B cell (primary cell): ENCODE measurements around the gene AKR1B1. TPM values are rescaled to one million over a fixed set of nuclear protein-coding genes. Genes with fewer than 3 reads are reported as not detected.

Experiments
- ATAC-seq: fragments of 200-7000 bp; cut with Tn5 transposase; one replicate; pipeline ENCODE4 v1.10.0; 2021; ENCODE audit warnings: low read depth, mild to moderate bottlenecking, moderate number of reproducible peaks, moderate library complexity
- CTCF ChIA-PET: fragments of 350-600 bp; sonication (Branson Sonifier 250); formaldehyde crosslinking; loops from one replicate; lab custom pipeline; 2021; ENCODE audit warnings: antibody characterized with exemption, inconsistent platforms; lab: Charles Lee
- POLR2A ChIA-PET: fragments of 350-600 bp; sonication (Branson Sonifier 250); formaldehyde crosslinking; loops from one replicate; lab custom pipeline; 2021; ENCODE audit warnings: antibody characterized with exemption; lab: Charles Lee
- DNase-seq: peaks from one replicate; pipeline ENCODE4 v3.0.0; 2013
- H2AFZ ChIP-seq: 2 replicates; pipeline ENCODE4 v1.6.1; 2012; ENCODE audit warnings: mild to moderate bottlenecking, low read depth, low read length; ENCODE audit not compliant: insufficient read depth, poor library complexity, severe bottlenecking
- H3K27ac ChIP-seq, 2 donors: 1 replicate in 1 of 2; 2 replicates in 1 of 2; pipeline ENCODE4 v1.5.1; 2012 to 2013; ENCODE audit warnings: low read length in 2 of 2, mild to moderate bottlenecking in 2 of 2, moderate library complexity in 1 of 2
- H3K27me3 ChIP-seq, 4 experiments: fragments of 200-600 bp in 1 of 4; sonication (generic) in 1 of 4; replicated peaks in 1 of 4; 1 replicate in 2 of 4; 2 replicates in 2 of 4; pipeline versions ENCODE4 v1.6.1 to v1.7.0; 2013 to 2016; ENCODE audit warnings: low read length in 3 of 4, mild to moderate bottlenecking in 2 of 4, mixed read lengths in 1 of 4, moderate library complexity in 1 of 4; ENCODE audit not compliant: insufficient read depth in 4 of 4, control insufficient read depth in 3 of 4; ENCODE audit errors: control extremely low read depth in 1 of 4
- H3K36me3 ChIP-seq, 2 experiments: replicated peaks in 1 of 2; 1 replicate in 1 of 2; 2 replicates in 1 of 2; pipeline versions ENCODE4 v1.6.1 to v1.7.1; 2013; ENCODE audit warnings: low read length in 1 of 2; ENCODE audit not compliant: insufficient read depth in 2 of 2, control insufficient read depth in 1 of 2; ENCODE audit errors: control extremely low read depth in 1 of 2, extremely low read depth in 1 of 2
- H3K4me1 ChIP-seq, 2 donors: fragments of 200-600 bp in 1 of 2; sonication (generic) in 1 of 2; 1 replicate in 1 of 2; 2 replicates in 1 of 2; pipeline versions ENCODE4 v1.5.1 to v1.6.1; 2013 to 2017; ENCODE audit warnings: low read length in 2 of 2; ENCODE audit not compliant: control insufficient read depth in 2 of 2, insufficient read depth in 2 of 2
- H3K4me2 ChIP-seq: replicated peaks from 2 replicates; pipeline ENCODE3; 2012; ENCODE audit warnings: mild to moderate bottlenecking, low read depth, low read length; ENCODE audit not compliant: poor library complexity, severe bottlenecking
- H3K4me3 ChIP-seq, 5 experiments: fragments of 200-600 bp in 1 of 5; sonication (generic) in 1 of 5; 1 replicate in 3 of 5; 2 replicates in 2 of 5; pipeline versions ENCODE4 v1.5.1 to v1.7.0; 2011 to 2016; ENCODE audit warnings: low read length in 4 of 5, mild to moderate bottlenecking in 4 of 5, low read depth in 2 of 5, control low read depth in 1 of 5, moderate library complexity in 1 of 5; ENCODE audit not compliant: insufficient read depth in 1 of 5; ENCODE audit errors: control extremely low read depth in 1 of 5, extremely low read depth in 1 of 5
- H3K79me2 ChIP-seq: fragments of 200-600 bp; sonication (generic); one replicate; pipeline ENCODE4 v1.6.0; 2016; ENCODE audit warnings: low read length; ENCODE audit not compliant: control insufficient read depth, insufficient read depth
- H3K9ac ChIP-seq: fragments of 200-600 bp; sonication (generic); 2 replicates; pipeline ENCODE4 v1.6.1; 2017; ENCODE audit warnings: mild to moderate bottlenecking, low read length, moderate library complexity
- H3K9me3 ChIP-seq, 3 donors: one replicate each; pipeline versions ENCODE4 v1.6.1 to v1.7.1; 2013; ENCODE audit warnings: low read length in 2 of 3; ENCODE audit not compliant: control insufficient read depth in 2 of 3, insufficient read depth in 1 of 3; ENCODE audit errors: control extremely low read depth in 1 of 3
- H4K20me1 ChIP-seq: 2 replicates; pipeline ENCODE4 v1.6.0; 2012; ENCODE audit warnings: mild to moderate bottlenecking, low read length; ENCODE audit not compliant: insufficient read depth, control insufficient read depth, poor library complexity, severe bottlenecking
- H3K27ac Mint-ChIP-seq: one replicate; pipeline ENCODE4 v1.8.0; 2021; ENCODE audit warnings: mixed read lengths
- H3K27me3 Mint-ChIP-seq: one replicate; pipeline ENCODE4 v1.8.0; 2021; ENCODE audit warnings: mixed read lengths
- H3K4me1 Mint-ChIP-seq: one replicate; pipeline ENCODE4 v1.8.0; 2021; ENCODE audit warnings: mixed read lengths
- H3K4me3 Mint-ChIP-seq: one replicate; pipeline ENCODE4 v1.8.0; 2021; ENCODE audit warnings: mixed read lengths
- H3K9me3 Mint-ChIP-seq: one replicate; pipeline ENCODE4 v1.8.0; 2022; ENCODE audit warnings: mixed read lengths; ENCODE audit not compliant: insufficient read depth
- CTCF ChIP-seq: fragments of 200-600 bp; IDR thresholded peaks from one replicate; pipeline ENCODE4 v1.8.0; 2022; ENCODE audit warnings: antibody characterized with exemption, mild to moderate bottlenecking
- EZH2 ChIP-seq: IDR thresholded peaks from 2 replicates; pipeline ENCODE4 v1.6.1; 2012; ENCODE audit warnings: borderline replicate concordance, low read depth, mild to moderate bottlenecking, moderate library complexity, low read length; ENCODE audit not compliant: insufficient read depth, poor library complexity, severe bottlenecking
- WGBS: methylation state at CpG from one replicate; pipeline ENCODE4 v1.1.5; 2013; ENCODE audit warnings: missing lambda C conversion rate; ENCODE audit not compliant: insufficient coverage; 5-methylcytosine and 5-hydroxymethylcytosine counted together
- intact Hi-C: fragments of 100-400 bp; cut with micrococcal nuclease; formaldehyde crosslinking; loops from one replicate; pipeline ENCODE4 v1.10.0; 2022
- polyA plus RNA-seq: library from polyadenylated mRNA; depleted of rRNA; stranded (reverse); fragments of >200 nt; gene quantifications from 2 replicates; pipeline ENCODE4 v1.2.3, GENCODE V29; 2012
- total RNA-seq, 2 donors: library from RNA; stranded (reverse); fragments of 120-200 nt in 1 of 2; gene quantifications; 1 replicate in 1 of 2; 2 replicates in 1 of 2; pipeline versions ENCODE4 v1.2.3 to v1.2.4, GENCODE V29; 2013 to 2022

The AKR1B1 gene
- total and polyA plus RNA-seq, 2 donors (not counting 1 experiment from before 2014, with no cell fraction given), result 82.9 to 89.6 TPM

GRCh38 chr7:134419875-134420274 is 39.0 kb downstream of the AKR1B1 start:
- Histone ChIP-seq H3K27ac (no peak overlapping the region), H4K20me1 (no peaks in the 10 kb centered on the region), H3K4me3 (no peak overlapping the region), H3K9me3 (no peaks in the 10 kb centered on the region), H3K79me2 (no peaks in the 10 kb centered on the region), H3K4me2 (no peak overlapping the region), H3K9ac (no peak overlapping the region), H2AFZ (no peak overlapping the region), H3K27me3 (peaks cover 0 to 6% (median 2%) of the 10 kb centered on the region in 4 experiments), H3K4me1 (no peaks in the 10 kb centered on the region), H3K36me3 (no peaks in the 10 kb centered on the region)
- Mint-ChIP-seq H3K27ac (no peak overlapping the region), H3K9me3 (no peaks in the 10 kb centered on the region), H3K4me1 (no peaks in the 10 kb centered on the region), H3K27me3 (peaks cover 11% of the 10 kb centered on the region), H3K4me3 (no peak overlapping the region)
- ChIA-PET CTCF (interaction anchor here (1.3 kb wide), 1 partner anchor 26 kb away, joined by 3 read pairs; no protein-coding TSS in a partner anchor), POLR2A (no interaction called here)
- WGBS, result no CpG with 5 or more reads among the region's 3 CpGs
- intact Hi-C loops, result no loop called here
- TF ChIP-seq EZH2, result no peak
- no peak for TF ChIP-seq CTCF
- no peak for ATAC-seq
- DNase-seq, result no peak

- Histone ChIP-seq H3K4me3 (no peak overlapping the region), H3K4me1 (no peaks in the 10 kb centered on the region), H3K27me3 (peaks cover 0 to 6% (median 2%) of the 10 kb centered on the region in 4 experiments), H3K9me3 (no peaks in the 10 kb centered on the region), H4K20me1 (no peaks in the 10 kb centered on the region), H3K36me3 (no peaks in the 10 kb centered on the region), H3K9ac (no peak overlapping the region), H3K79me2 (no peaks in the 10 kb centered on the region), H3K4me2 (no peak overlapping the region), H3K27ac (no peak overlapping the region), H2AFZ (no peak overlapping the region)
- ChIA-PET POLR2A (no interaction called here), CTCF (no interaction called here)
- ATAC-seq (no peak), DNase-seq (no peak)
- peaks cover 16% of the 10 kb centered on the region for H3K27me3 Mint-ChIP-seq
- TF ChIP-seq CTCF (no peak), EZH2 (no peak)
- H3K4me1 Mint-ChIP-seq, result no peaks in the 10 kb centered on the region
- H3K4me3 Mint-ChIP-seq, result no peak overlapping the region
- H3K9me3 Mint-ChIP-seq, result no peaks in the 10 kb centered on the region
- 100% methylated on average over 1 of the region's 3 CpGs for WGBS
- intact Hi-C loops, result no loop called here
- H3K27ac Mint-ChIP-seq, result no peak overlapping the region
These were observed 39.8 kb downstream of the AKR1B1 start for GRCh38 chr7:134419085-134419484.
